Measurements from ENCODE around the gene TMEM207. TPM values are rescaled to one million over a fixed set of nuclear protein-coding genes. Genes with fewer than 3 reads are reported as not detected.

Gene TMEM207
- total and polyA plus RNA-seq, 8 donors, result 0.14 to 0.37 (median 0.23) TPM; not detected in 2

DNA sequence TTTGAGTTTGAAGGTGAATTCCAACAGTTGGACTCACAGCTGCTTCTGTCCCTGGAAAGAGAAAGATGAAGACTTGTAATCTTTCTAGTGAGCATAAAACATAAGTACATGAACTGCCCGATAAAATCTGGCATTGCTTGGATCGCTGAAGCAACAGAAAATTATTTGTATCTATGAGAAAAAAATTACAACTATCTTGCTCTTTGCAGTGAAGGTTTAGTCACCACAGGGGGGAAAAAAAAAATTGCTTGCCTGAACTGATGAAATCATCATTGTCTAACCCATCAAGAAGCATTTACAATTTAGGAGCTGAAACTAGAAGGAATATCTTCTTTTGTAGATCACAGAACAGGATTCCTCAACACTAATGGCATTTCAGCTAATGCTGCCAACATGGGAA lies 20.0 kb downstream of the TMEM207 start:
- Histone ChIP-seq H3K4me1 (no peaks in the 10 kb centered on the region), H3K27ac (no peak overlapping the region), H3K4me3 (no peak overlapping the region), H3K27me3 (no peaks in the 10 kb centered on the region), H3K9me3 (no peaks in the 10 kb centered on the region), H3K36me3 (no peaks in the 10 kb centered on the region)
- intact Hi-C loops (cut with DNase I), result no loop called here
- ATAC-seq (no peak), DNase-seq (no peak)
- TF ChIP-seq, protein P1, sequence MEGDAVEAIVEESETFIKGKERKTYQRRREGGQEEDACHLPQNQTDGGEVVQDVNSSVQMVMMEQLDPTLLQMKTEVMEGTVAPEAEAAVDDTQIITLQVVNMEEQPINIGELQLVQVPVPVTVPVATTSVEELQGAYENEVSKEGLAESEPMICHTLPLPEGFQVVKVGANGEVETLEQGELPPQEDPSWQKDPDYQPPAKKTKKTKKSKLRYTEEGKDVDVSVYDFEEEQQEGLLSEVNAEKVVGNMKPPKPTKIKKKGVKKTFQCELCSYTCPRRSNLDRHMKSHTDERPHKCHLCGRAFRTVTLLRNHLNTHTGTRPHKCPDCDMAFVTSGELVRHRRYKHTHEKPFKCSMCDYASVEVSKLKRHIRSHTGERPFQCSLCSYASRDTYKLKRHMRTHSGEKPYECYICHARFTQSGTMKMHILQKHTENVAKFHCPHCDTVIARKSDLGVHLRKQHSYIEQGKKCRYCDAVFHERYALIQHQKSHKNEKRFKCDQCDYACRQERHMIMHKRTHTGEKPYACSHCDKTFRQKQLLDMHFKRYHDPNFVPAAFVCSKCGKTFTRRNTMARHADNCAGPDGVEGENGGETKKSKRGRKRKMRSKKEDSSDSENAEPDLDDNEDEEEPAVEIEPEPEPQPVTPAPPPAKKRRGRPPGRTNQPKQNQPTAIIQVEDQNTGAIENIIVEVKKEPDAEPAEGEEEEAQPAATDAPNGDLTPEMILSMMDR (IDR thresholded peaks at IDR 0.05), result no peak

DNA sequence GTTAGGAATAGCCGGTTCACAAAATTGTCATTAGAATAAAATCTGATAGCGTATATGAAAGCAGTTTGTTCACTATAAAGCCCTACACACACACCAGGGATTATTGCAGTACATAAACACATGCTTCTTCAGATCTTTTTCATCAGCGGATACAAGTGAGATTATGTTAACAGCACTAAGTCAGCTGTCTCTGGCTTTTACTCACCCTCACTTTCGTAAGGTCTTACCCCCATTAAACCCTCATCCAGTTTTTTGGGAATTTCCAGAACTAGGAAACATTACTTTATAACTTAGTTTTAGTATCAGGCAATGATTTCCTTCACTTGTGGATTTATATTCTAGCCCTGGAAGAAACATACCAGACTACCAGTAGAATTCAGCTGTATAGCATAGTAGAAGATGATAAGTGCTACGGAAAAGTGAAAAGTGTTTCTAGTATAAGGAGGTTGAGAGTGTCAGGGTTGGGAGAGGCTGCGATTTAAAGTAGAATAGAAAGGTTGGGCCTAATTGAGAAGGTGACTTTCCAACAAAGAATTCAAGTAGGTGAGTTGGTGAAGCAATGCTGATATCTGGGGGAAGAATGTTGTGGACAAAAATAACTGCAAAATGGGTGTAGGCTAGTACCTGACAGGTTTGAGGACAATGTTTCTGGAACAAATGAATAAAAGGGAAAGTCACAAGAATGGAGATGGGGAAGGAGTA lies 22.7 kb downstream of the TMEM207 start:
- DNase-seq (no peak), ATAC-seq (peak; percentile 51)
- Histone ChIP-seq H3K9me3 (no peaks in the 10 kb centered on the region), H3K4me1 (no peaks in the 10 kb centered on the region), H3K36me3 (no peaks in the 10 kb centered on the region), H3K27me3 (no peaks in the 10 kb centered on the region), H3K27ac (no peak overlapping the region), H3K4me3 (no peak overlapping the region)
- intact Hi-C loops (cut with DNase I), result no loop called here
- TF ChIP-seq, protein P1 (IDR thresholded peaks at IDR 0.05), result no peak

DNA sequence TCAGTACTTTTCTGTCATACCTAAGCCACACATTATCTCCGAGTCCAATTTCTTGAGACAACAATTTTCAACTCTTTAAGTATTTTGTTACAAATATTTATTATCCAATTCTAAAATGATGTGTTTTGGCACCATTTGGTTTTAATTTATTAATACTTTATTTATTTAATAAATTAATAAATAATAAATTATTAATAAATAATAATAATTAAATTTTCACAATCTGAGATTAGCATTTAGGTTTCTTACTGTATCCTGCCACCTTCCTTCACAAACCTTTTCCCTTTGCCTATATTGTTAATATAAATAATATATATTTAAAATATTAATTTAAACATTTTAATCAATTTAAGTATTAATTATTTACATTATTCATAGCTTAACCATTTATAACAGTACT lies 23.9 kb downstream of the TMEM207 start:
- Histone ChIP-seq H3K36me3 (no peaks in the 10 kb centered on the region), H3K4me3 (no peak overlapping the region), H3K4me1 (no peaks in the 10 kb centered on the region), H3K27ac (no peak overlapping the region), H3K9me3 (no peaks in the 10 kb centered on the region), H3K27me3 (no peaks in the 10 kb centered on the region)
- intact Hi-C loops (cut with DNase I), result no loop called here
- DNase-seq (no peak), ATAC-seq (no peak)
- TF ChIP-seq, protein P1 (IDR thresholded peaks at IDR 0.05), result no peak

DNA sequence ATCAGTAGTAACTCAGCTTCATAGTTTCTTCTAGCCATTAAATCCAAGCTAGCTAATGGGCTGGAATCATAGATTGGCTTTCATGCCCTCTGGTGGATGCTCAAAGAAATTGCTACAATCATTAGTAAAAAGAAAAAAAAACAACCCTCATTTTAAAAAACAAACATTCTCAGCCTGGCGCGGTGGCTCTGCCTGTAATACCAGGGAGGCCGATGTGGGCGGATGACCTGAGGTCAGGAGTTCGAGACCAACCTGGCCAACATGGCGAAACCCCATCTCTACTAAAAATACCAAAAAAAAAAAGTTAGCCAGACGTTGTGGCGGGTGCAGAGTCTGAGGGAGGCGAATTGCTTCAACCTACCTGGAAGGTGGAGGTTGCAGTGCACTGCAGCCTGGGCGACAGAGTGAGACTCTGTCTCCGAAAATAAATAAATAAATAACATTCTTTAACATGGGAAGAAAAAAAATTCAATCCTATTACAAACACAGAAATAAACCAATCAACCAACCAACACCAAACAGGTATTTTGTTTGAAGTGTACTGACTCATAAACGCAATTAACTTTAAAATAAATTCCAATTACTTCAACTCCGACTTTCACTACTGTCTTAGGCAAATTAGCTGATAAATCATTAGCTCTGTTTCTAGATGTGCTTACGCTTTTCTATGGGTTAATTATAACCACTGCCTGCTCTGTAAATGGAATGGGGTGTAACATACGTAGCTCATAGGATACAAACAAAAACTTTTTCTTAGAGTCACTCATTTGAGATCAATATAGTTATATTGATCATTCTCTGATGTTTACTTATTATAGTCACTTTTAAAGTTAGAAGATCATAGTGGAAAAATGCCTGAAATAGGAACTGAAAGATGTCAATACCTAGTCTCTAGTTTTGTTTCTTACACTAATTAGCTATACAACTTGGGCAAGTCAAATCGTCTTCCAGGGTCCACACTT lies 24.9 kb downstream of the TMEM207 start:
- intact Hi-C loops (cut with DNase I), result no loop called here
- no peaks in the 10 kb centered on the region for H3K4me1 ChIP-seq
- no peak overlapping the region for H3K27ac ChIP-seq
- no peak overlapping the region for H3K4me3 ChIP-seq
- TF ChIP-seq, protein P1 (IDR thresholded peaks at IDR 0.05), result peak; percentile 43 to 57
- ATAC-seq, result peak; percentile 92
- H3K36me3 ChIP-seq, result no peaks in the 10 kb centered on the region
- H3K9me3 ChIP-seq, result no peaks in the 10 kb centered on the region
- no peaks in the 10 kb centered on the region for H3K27me3 ChIP-seq
- peak; percentile 36 to 78 (median 54) for DNase-seq

DNA sequence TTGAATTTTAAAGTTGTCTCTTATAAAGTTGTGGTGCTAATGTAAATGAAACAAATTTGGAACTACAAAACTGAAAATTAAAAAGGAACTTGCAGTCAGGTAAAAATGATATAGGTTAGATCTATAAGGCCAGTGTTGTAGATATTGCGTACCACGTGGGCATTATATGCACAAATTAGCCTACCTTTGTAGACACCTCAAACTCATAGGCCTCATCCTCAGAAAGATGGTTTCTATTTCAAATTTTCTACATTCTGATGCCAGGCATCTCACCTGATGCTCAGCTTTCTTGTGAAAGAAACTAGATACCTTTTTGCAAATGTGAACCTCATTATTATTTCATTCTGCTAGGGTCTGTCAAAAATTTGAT lies 25.6 kb downstream of the TMEM207 start:
- Histone ChIP-seq H3K36me3 (no peaks in the 10 kb centered on the region), H3K27me3 (no peaks in the 10 kb centered on the region), H3K4me1 (no peaks in the 10 kb centered on the region), H3K27ac (no peak overlapping the region), H3K9me3 (no peaks in the 10 kb centered on the region), H3K4me3 (no peak overlapping the region)
- DNase-seq (no peak), ATAC-seq (no peak)
- TF ChIP-seq, protein P1 (IDR thresholded peaks at IDR 0.05), result no peak
- intact Hi-C loops (cut with DNase I), result no loop called here

Measured in left lung (tissue), 10 donors.